ENCODE data around the gene STK4.

- TF ChIP-seq REST (IDR thresholded peaks at IDR 0.05; ENCODE audit: insufficient replicate concordance, low read depth) (no peak), CTCF (IDR thresholded peaks at IDR 0.05; ENCODE audit: insufficient read depth, low read length) (no peak)
Observed at GRCh38 chr20:45113865-45114264, 147.6 kb downstream of the STK4 start.

Data from HL-60 (cell line).